HuH-7 (cell line): ENCODE results near the gene MLEC.
A peak's percentile ranks its signal among the peaks of the same experiment; 100 is the strongest.
"Not testable (repeated sequence)": the region's sequence is repeated elsewhere in the genome, so short reads cannot be mapped to it uniquely, and the experiment has no call there.

ENCODE experiments used
- DNase-seq: peaks from one replicate; pipeline ENCODE4 v3.0.0; 2011; ENCODE audit warnings: low spot score

Gene MLEC

DNA sequence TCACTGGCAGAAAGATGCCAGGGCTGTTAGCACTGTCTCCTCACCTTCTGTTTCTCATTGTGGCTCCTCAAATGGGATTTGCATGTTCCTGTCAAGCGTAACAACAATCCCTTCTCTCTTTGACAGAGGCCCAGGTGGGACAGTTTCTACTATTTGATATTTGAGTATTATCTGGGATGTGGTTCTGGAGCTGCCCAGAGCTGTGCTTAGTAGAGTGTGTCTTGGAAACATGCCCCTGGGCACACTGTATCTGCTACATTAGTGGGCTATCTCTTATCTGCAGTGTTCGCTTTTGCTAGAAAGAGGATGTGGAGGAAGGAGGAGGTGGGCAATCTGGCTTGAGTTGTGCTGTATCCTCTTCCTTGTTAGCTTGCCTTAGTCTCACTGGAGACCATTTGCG lies 34.9 kb downstream of the MLEC start:
- DNase-seq: no peak

DNA sequence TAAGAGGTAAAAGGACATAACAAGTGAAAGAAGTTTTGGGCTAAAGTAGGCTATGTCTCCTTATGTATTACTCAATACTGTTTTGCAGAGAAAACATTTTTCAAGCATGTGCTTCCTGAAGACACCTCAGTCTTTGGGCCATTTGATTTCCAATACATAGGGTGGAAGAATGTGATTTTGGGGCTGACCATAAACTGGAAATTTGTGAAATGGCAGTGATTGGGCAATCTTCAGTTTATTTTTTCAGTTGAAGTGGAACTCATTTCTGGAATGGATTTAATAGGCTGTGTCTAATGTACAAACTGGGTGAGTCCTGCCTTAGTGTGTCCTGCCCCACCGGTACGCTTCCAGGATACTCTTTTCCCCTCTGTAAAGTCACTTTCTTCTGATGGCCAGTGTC lies 35.8 kb downstream of the MLEC start:
- DNase-seq: no peak

DNA sequence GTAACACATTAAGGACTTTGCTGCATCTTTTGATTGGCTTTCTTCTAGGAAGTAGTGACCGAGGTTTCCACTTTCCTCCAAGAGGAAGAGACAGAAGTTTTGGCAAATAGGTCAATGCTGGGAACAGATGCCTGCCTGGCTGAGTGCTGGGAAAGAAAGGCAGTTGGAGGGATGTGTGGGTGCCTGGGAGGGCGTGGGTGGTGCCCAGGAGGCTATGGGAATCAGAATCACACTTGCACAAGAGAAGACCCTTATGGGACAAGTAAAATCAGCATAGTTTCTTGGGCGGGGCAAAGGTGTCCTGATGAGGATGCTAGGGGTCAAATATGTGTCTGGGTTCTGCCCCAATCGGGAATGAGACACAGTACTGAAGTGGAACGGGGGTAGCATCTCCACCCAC lies 37.8 kb downstream of the MLEC start:
- no peak for DNase-seq

DNA sequence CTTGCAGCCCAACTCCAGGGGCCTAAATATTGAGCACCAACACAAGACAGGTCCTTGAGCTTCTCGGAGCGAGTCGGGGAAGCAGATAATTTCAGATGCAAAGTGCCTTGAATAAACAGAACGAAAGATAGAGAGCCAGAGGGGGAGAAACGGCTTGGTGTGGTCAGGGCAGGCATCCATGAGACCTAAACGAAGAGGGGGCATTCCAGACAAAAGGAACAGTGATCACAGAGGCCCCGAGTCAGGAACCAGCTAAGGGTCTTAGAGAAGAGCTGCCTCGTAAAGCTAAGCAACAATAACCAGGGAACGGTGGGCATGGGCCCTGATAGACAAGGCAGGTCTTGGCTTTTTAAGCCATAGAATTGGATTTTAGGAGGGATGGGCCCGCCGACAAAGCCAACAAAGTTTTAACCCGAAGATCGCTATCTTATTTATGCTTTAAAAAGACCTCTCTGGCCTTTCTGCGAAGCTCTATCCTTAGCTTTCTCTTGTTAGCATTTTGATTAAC lies 38.3 kb downstream of the MLEC start:
- no peak for DNase-seq

DNA sequence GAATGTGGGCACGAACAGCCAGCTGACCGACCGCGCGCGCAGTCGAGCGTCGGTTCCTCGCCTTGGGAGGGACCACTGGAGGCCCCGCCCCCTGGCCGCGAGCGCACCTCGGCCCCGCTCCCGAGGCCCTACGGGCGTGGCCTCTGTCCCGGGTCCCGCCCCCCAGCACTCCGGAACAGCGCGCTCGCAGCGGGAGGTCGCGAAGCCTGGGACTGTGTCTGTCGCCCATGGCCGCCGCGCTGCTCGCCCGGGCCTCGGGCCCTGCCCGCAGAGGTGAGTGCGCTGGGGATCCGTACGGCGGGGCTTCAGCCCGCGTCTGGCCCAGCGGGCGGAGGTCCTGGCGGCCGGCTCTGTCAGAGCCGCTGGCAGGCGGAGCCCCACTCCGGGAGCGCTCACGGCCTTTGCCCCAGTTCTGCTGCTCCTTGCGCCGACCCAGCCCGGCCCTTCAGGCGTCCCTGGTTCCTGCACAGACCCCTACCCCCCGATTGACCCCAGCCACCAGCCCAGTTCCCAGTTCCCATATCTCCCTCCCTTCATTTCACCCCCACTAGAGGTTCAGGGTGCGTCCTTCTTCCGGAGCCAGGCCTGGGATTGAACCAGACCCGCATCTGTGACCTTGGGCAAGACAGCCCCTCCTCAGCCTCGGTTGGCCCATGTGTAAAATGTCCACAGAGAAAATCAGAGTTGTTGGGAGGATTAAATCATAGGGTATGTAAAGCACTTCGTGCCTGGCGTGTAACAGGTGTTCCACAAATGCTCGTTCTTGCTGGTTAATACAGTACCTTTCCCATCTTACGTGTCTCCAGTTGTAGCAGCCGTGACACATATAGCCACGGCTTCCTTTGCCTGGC lies 38.9 kb downstream of the MLEC start, which contains the start of gene ACADS:
Gene ACADS (plus strand): TSS at position 168 of the 851 bp plus-strand sequence. CDS start 60 bp downstream, at position 228.
- DNase-seq: peak; percentile 89

DNA sequence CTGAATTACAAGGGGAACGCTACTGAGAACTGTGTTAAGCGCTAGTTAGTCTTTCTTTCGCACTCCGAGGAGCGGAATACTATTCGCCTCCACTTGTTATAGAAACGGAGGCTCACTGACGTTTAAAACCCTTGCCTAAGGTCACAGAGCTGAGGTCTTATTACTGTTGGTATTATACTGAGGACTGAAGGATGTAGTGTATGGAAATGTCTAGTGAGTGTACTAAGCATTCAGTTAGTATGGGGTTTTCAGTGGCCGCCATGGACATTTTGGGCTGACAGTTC lies 39.5 kb downstream of the MLEC start:
- DNase-seq: no peak

DNA sequence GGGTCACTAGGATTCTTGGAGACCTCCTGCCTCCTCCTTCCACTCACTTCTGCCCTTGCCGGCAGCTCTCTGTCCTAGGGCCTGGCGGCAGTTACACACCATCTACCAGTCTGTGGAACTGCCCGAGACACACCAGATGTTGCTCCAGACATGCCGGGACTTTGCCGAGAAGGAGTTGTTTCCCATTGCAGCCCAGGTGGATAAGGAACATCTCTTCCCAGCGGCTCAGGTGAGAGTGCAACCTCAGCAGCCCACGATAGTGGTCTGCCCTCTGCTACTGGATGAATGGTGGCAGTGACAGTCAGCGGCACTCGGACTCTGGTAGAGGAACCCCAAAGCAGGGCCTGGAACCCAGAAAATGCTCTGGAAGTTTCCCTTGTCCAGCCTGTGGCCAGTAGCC lies 40.0 kb downstream of the MLEC start:
- DNase-seq: no peak

DNA sequence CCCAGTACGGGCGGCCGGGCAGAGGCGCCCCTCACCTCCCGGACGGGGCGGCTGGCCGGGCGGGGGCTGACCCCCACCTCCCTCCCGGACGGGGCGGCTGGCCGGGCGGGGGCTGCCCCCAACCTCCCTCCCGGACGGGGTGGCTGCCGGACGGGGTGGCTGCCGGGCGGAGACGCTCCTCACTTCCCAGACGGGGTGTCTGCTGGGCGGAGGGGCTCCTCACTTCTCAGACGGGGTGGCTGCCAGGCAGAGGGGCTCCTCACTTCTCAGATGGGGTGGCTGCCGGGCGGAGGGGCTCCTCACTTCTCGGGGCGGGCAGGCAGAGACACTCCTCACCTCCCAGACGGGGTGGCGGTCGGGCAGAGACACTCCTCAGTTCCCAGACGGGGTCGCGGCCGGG lies 45.2 kb downstream of the MLEC start:
- DNase-seq: not testable (repeated sequence)

DNA sequence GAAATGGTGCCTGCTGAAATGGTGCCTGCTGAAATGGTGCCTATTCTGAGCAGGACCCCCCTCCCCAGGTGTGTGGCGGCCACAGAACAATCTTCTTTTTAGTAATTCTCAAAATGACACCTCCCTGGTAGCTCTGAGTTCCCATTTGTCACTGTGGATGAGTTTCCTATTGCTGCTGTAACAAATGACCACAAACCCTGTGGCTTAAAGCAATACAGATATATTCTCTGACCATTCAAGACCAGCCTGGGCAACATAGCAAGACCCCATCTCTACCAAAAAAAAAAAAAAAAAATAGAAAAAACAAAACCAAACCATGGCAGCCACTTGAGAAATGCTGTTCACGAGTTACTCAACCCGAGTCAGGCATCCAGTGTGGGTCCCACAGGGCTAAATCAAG lies 46.6 kb downstream of the MLEC start:
- DNase-seq: no peak

DNA sequence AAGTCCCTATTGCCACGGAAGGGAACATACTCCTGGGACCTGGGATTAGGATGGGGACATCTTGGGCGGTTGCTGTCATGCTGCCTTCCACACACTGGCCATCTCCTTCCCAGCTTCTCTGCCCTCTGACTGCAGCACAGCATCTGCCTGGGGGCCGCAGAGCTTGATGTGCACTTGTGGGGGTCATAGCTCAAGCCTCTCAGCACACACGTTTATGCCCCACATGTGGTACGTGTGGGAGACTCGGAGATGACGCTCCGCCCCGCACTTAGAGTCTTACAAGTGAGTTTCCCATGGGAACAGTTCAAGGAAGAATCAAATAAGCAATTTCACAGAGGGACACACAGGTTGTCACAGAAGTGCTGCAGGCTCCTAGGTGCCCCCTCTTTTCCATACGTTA lies 47.3 kb downstream of the MLEC start:
- DNase-seq: no peak

DNA sequence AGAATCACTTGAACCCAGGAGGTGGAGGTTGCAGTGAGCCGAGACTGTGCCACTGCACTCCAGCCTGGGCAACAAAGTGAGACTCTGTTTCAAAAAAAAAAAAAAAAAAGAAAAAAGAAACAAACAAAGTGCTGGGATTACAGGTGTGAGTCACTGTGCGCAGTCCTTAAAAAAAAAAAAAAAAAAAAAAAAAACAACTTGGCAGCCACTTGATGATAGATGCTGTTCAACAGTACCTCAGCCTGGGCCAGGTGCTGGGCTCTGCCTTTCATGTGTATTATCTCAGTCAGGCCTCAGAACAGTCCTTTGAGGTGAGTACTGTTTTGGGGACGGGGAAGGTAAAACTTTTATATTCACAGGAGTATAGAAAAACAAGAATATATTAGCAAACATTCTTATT lies 48.2 kb downstream of the MLEC start:
- DNase-seq: no peak

DNA sequence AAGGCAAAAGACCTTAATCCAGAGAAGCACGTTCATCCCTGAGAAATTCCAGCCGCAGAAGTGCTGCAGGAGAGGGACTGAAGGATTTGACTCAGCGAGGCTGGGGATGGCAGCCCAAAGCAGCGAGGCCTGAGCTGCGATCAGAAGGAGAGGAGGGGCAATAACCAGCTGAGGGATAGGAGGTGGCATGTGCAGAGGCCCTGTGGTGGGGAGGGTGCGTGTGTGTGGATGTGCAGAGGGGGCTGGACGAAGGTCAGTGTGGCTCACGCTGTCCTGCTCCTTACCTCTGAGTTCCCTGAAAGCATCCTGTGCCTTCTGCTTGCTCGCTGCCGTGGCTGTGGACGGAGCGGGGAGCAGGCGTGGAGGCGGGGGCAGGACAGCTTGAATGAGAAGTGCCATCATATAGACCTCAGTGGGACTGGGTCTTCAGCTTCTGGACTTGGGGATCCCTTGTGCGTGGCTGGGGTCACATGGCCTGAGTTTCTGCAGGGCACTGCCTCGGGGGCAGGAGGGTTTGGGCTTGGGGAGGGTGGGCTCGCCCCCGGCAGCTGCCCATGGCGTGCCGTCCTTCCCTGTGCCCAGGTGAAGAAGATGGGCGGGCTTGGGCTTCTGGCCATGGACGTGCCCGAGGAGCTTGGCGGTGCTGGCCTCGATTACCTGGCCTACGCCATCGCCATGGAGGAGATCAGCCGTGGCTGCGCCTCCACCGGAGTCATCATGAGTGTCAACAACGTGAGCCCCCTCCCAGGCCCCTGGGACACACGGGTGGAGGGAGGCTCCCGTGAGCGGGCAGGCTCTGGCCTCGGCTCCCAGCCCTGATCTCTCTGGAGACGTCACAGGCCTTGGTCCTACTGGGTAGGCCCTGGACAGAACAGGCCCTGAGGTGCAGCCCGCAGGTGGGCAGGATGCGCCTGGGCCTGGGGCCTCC lies 49.7 kb downstream of the MLEC start:
- DNase-seq: no peak

DNA sequence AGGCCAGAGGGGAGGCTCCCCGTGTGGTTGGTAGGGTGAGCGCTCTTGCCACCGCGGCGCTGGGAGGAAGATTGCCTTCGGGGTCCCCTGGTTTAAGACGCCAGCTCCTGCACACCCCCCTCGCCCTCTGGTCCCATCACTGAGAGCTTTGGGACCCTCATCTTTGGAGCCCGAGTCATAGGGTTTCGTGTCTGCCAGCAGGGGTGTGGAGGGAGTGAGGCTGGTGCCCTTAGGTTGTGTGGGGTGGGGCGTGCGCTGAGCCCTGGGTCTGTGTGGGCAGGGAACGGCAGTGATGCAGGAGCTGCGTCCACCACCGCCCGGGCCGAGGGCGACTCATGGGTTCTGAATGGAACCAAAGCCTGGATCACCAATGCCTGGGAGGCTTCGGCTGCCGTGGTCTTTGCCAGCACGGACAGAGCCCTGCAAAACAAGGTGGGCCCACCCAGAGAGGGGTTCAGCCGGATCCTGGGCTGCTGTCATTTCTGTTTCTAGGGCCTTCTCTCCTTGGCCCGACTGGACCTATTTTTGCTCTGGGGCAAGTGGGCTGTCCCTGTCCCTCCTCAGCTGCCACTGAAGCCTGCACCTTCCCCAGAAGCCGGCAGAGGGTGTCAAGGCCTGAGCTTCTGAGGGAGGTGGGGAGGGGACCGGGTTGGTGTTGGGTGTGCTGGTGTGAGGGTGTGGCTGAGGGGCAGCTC lies 50.8 kb downstream of the MLEC start:
- no peak for DNase-seq

DNA sequence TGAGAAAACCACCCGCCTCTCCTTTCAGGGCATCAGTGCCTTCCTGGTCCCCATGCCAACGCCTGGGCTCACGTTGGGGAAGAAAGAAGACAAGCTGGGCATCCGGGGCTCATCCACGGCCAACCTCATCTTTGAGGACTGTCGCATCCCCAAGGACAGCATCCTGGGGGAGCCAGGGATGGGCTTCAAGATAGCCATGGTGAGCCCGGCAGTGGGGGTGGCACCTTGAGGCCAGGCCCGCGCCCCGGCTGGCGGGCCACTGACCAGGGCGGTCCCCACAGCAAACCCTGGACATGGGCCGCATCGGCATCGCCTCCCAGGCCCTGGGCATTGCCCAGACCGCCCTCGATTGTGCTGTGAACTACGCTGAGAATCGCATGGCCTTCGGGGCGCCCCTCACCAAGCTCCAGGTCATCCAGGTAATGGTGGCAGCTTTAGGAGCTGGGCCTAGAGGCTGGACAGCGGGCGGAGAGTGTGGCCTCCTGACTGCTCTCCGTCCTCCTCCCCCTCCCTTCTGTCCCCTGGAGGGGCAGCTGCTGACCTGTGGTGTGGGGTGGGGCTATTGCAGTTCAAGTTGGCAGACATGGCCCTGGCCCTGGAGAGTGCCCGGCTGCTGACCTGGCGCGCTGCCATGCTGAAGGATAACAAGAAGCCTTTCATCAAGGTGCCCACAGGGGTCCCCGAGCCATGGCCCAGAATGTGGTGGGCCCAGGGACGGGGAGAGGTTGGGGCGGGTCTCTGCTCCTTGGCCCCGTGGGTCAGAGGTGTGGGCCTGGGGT lies 51.5 kb downstream of the MLEC start:
- no peak for DNase-seq

DNA sequence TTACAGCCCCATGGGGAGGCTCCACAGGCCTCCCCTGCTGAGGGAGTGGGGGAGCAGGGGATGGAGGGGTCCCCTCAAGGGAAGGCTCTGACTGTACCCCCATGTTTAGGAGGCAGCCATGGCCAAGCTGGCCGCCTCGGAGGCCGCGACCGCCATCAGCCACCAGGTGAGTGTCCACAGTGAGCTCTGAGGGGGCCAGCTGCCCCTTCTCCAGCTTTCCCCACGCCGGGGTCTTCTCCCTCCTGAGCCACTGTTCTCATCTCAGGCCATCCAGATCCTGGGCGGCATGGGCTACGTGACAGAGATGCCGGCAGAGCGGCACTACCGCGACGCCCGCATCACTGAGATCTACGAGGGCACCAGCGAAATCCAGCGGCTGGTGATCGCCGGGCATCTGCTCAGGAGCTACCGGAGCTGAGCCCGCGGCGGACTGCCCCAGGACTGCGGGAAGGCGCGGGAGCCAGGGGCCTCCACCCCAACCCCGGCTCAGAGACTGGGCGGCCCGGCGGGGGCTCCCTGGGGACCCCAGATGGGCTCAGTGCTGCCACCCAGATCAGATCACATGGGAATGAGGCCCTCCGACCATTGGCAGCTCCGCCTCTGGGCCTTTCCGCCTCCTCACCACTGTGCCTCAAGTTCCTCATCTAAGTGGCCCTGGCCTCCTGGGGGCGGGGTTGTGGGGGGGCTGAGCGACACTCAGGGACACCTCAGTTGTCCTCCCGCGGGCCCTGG lies 52.2 kb downstream of the MLEC start:
- no peak for DNase-seq

DNA sequence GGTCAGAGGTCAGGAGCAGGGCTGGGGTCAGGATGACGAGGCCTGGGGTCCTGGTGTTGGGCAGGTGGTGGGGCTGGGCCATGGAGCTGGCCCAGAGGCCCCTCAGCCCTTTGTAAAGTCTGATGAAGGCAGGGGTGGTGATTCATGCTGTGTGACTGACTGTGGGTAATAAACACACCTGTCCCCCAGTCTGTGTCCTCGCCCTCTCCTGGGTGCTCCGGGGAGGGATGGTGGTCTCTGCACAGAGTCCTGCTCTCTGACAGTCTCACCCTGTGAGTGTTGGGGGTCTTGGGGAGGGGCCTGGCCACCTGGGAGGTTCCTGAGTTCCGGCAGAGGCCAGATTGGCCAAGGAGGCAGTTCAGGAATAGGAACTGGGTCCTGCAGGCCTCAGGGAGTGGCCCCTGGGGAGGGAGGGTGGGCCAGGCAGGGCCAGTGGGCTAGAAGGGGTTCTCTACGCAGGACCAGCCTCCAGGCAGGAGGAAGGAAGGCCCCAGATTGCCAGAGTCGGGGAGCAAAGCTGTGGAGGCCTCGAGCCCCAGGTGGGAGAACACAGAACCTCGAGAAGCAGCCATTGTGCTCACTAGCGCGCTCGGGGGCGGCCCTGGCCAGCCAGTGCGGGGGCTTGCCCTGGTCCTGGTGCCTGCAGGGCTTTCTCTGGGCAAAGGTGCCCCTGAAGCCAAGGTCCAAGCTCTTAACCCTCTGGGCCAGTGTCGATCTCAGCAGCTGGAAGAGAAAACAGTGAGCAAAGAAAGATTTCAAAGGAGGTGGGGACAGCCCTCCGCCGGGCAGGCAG lies 53.1 kb downstream of the MLEC start:
- no peak for DNase-seq

DNA sequence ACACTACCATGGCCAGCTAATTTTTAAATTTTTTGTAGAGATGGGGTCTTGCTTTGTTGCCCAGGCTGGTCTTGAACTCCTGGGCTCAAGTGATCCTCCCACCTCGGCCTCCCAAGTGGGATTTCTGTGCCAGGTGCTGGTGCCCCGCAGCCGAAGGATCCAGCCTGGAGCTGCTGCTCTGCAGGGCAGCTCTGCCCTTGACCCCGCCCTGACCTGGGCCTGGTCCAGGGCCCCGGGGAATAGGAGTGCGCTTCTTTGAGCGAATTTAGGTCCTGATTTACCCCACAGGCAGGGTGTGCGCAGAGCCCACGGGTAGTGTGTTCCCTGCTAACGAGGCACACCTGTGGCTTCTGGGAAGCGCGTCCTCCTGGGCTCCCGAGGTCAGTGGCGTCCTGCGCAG lies 53.9 kb downstream of the MLEC start:
- no peak for DNase-seq

DNA sequence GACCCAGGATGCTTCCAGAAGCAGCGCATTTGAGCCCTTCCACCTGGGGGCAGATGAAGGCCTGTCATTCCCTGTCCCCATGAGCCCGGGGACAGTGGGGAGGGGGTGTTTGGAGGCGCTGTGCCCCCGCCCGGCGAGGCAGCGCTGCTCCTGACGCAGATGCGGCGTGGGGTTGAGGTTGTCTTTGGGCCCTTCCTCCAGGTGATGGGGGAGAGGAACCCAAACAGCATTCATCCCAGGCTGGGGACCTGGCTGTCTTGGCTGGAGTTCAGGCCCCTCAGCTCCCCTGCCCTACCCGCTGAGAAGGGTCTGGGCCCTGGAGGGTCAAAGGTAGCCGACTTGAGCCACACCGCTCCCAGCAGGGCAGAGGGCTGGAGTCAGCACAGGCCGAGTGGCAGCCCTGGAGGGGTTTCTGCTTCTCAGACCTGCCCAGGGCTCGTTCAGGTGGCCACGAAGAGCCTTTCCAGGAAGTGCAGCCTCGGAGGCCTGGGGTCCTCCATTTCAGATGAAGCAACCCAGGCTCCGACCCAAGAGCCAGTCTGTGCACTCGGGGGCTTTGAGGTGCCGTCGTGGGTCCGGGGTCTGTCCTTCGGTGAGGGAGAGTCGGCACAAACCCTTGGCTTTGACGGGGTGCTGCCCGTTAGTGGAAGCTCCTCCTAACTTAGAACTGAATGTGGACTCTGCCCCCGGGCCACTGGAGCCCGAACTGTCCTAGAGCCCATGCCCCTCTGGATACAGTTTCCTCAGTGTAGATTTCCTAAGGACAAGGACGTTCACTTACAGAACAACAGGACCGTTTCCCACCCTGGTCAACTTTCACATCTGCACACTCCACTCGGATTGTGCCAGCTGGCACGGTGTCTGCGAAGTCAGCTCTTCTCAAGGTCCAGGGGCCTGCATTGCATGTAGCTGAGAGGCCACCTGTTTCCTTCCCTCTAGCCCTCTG lies 54.8 kb downstream of the MLEC start:
- no peak for DNase-seq

DNA sequence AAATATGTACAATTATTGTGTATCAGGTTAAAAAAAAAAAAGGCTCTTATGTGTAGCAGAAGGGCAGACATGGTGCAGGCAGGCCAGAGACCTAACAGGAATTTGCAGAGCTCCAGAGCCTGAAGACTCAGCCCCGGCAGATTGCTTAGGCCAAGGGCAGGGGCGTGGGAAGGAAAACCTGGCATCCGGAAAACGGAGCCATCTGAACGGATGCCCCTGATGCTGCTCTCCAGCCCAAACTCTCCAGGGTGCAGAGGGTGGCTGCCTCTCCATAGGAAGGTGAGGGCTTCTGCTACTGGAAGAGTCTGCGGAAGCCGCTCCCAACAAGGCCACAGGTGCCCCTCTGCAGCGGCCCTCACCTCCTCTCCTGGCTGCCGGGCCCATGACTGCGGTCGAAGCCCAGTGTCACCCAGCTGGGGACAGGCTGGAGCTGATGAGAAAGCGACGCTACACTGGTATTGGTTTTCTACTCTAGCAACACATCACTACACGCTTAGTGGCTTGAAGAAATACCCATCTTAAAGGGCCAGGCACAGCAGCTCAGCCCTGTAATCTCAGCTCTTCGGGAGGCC lies 58.1 kb downstream of the MLEC start:
- DNase-seq: no peak
